NCI-H2029 treated with DMSO at 0.1 percent for 48 hours (cell line): ENCODE results near the gene NFE2L1.
A peak's percentile ranks its signal among the peaks of the same experiment; 100 is the strongest.
"Not testable (repeated sequence)": the region's sequence is repeated elsewhere in the genome, so short reads cannot be mapped to it uniquely, and the experiment has no call there.

Experiments used
- DNase-seq: peaks from one replicate; lab custom pipeline; 2025; lab: John Stamatoyannopoulos, UW

The NFE2L1 gene, protein sequence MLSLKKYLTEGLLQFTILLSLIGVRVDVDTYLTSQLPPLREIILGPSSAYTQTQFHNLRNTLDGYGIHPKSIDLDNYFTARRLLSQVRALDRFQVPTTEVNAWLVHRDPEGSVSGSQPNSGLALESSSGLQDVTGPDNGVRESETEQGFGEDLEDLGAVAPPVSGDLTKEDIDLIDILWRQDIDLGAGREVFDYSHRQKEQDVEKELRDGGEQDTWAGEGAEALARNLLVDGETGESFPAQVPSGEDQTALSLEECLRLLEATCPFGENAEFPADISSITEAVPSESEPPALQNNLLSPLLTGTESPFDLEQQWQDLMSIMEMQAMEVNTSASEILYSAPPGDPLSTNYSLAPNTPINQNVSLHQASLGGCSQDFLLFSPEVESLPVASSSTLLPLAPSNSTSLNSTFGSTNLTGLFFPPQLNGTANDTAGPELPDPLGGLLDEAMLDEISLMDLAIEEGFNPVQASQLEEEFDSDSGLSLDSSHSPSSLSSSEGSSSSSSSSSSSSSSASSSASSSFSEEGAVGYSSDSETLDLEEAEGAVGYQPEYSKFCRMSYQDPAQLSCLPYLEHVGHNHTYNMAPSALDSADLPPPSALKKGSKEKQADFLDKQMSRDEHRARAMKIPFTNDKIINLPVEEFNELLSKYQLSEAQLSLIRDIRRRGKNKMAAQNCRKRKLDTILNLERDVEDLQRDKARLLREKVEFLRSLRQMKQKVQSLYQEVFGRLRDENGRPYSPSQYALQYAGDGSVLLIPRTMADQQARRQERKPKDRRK

DNA sequence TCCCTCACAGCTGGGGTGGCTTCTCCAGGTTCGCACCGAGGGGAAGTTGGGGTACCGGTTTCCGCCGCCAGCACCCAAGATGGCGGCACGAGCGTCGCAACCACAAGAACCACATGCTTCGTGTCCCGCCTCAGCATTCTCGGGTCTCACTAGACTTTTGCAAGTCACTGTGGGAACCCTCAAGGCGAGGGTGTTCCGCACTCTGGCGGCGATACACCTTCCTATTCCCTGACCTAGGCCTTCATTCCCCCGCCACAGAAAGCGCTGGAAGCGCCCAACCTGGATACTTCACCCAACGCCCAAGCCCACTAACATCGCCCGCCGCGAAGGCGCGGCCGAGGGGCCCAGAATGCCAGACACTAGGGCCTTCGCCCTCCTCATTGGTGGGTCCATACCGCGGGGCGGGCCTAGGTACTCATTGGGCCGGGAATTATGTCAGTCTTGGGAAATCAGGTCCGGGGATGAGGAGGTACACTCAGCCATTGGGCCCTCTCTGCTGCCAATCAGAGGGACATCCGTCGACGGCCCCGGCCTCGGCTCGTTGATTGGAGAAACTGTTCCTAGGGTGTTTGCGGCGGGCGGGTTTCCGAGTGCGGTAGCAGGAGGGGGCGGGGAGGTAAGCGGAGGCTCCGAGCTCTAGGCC is at the start of gene NFE2L1:
NFE2L1 (plus strand) TSS at position 619 of the 643 bp plus-strand sequence. CDS start 2,760 bp downstream, outside the sequence.
- peak; percentile 95 for DNase-seq

DNA sequence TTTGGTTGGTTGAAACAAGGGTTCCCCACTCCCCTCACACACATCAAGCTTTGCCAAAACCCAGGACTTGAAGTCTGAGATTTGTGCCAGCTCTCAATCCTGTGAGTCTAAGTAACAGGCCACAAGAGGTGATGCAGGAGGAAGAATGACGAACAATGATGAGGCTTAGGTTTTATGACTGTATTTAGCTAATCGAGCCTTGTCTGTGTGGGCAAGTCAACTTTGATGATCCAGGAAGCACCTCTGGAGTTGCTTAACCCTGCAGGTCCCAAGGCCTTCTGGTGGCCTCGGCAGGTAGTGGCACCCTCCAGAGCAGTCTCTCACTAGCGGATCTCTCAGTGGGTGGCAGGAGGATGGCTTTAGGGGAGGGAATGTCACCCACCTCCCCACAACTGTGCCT is 48.6 kb upstream of the NFE2L1 start:
- no peak for DNase-seq

DNA sequence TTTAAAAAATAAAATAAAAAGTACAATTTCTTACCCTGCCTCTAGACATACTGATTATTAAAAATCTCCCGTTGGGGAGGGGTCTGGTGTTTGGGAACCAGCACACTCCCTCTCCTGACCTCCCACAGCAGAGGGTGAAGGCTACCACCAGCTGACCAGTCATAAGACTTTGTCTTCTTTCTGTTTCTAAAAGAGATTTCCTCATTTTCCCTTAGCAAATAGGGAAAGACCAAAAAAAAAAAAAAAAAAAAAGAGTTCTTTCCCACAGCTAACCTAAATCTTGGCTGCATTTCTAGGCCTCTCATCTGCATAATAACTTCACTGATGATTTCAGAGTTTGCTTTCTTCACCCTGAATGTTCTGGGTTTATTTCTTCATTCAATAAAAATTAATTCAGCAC is 47.0 kb upstream of the NFE2L1 start:
- DNase-seq = no peak

DNA sequence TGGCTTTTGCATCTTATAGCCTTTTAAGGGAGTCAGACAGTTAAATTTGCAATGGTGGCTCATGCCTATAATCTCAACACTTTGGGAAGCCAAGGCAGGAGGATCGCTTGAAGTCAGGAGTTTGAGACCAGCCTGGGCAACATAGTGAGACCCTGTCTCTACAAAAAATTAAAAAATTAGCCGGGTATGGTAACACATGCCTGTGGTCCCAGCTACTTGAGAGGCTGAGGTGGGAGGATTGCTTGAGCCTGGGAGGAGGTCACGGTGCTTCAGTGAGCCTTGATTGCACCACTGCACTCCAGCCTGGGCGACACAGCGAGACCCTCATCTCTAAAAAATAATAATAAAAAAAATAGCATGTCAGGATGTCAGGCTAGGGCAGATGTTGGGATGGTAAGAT is 46.5 kb upstream of the NFE2L1 start:
- DNase-seq = not testable (repeated sequence)

DNA sequence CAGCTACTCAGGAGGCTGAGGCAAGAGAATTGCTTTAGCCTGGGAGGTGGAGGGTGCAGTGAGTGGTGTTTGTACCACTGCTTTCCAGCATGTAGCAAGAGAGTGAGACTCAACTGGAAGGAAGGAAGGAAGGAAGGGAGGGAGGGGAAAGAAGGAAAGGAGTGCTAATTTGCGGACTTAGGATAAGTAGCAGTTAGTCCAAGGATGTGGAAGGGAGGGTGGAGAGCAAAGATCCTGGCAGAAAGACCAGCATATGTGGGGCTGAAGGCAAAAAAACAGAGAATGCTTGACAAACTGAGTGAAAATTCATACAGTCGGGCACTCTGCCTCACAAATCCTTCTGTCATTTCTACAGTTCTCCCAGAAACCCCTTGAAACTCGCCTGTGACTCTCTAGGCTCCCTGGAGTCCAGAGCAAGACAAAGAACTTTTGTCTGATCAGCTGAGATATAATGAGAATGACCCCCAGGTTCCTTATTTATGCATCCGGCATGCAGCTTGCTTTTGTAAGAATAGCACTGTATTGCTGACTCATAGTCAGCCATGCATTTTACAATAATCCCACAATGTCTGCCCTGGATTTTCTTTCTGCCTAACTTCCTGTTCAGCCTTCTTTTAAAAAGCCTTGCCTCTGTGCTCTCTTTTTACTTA is 45.8 kb upstream of the NFE2L1 start:
- no peak for DNase-seq

DNA sequence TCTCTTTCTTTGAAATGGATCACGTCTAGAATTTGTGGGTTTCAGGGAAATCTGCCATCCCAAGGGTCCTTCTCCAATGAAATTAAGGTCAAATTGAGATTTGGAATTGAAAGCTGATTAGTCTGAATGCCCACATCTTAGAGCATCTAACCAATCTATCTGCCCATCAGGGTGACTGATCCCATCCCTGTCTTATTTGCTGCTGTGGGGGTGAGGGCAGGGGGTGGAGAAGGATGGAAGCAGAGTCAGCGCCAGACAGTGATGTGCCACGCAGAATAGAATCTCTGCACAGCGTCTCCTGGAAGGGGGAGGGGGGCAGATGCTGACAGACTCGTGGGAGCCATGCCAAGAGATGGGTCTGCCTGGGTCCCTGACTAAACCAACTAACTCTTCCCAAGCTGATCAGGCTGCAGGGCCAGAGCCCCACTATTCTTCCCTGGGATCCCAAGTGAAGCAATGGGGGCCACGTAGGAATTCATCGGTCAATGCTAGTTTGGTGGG is 45.2 kb upstream of the NFE2L1 start:
- no peak for DNase-seq

DNA sequence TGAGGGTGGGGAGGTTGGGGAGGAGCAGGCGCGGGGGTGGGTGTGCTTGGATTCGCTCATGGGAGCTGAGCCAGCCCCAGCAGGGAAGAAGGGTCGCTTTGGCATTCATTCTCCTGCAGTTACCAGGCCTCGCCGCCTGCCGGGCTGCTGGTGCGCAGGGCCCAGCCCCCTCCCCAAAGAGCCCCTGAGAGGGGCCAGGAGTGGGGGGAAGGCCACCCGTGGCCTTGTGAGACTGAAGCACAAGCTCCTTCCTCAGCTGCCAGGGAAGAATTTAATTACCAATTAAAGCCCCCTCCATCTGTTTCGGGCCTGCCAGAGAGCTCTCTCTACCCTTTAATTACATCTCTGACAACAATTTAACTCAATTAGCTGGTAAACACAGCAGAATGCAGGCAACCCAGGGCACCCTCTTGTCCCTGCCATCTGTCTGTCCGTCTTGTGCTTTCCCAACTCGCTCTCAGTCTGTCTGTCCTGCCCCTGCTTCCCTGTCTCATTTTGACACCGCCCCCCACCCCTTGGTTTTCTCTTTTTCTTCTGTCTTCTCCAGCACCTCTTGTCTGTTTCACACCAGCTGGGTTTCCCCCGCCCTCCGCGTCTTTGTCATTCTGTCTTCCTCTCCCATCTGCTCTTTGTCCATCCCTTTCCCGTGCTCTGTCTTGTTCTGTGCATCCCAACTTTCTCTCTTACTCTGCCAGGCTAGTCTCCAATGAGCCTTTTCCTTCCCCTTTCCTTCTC is 44.6 kb upstream of the NFE2L1 start:
- DNase-seq = no peak

DNA sequence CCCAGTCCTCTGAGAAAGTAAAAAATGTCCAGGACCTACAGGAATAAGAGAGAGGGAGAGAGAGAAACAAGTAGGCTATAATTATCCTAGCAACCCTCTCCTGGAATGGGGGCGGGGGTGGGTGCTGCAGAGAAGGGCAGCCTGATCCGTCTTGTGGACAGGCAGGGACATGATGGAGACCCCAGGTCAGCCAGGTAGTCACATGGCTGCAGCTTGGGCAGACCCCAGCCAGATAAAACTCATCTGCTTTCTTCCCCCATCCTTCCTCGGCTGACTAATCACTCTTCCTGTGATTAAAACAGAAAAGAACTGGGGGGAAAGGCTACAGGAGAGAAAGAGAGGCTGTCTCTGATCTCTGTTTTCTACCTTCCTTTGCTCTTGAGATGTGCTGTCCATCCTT is 43.2 kb upstream of the NFE2L1 start:
- DNase-seq = no peak

DNA sequence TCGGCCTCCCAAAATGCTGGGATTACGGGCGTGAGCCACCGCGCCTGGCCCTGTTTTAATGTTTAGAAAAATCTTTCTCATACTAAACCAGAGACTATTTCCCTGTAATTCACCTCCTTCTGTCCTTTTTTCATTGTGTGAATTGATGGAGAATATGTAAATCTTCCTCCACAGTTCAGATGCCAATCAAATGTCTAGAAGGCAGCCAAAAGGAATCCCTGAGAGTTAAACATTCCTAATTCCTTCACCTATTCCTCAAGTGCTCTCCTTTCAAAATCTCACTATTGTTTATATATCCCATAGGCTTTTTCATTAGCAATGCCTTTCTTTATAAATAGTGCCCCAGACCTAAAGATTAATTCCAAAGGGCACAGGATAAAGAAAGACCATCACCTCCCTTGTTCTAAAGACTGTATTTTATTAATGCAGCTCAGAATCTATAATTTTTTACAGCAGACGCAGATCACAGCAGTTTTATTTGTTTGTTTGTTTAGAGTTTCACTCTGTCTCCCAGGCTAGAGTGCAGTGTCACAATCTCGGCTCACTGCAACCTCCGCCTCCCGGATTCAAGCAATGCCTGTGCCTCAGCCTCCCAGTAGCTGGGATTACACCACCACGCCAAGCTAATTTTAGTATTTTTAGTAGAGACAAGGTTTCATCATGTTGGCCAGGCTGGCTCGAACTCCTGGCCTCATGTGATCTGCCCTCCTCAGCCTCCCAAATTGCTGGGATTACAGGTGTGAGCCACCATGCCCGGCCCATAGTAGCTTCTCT is 41.0 kb upstream of the NFE2L1 start:
- no peak for DNase-seq

DNA sequence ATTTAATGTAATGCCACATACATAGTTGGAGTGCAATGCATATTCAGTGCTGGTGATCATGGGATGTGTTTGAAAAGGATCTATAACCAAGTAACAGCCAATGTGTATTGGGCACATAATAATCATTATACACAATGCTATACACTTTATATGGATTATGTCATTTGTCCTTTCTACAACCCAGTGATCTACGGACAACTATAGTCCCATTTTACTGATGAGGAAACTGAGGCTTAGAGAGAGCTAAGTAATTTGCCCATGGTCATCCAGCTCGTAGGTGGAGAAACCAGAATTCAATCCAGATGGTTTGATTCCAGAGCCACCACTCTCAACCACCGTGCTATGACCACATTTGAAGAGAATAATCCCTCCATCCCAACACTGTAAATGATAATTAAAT is 38.0 kb upstream of the NFE2L1 start:
- DNase-seq = no peak

DNA sequence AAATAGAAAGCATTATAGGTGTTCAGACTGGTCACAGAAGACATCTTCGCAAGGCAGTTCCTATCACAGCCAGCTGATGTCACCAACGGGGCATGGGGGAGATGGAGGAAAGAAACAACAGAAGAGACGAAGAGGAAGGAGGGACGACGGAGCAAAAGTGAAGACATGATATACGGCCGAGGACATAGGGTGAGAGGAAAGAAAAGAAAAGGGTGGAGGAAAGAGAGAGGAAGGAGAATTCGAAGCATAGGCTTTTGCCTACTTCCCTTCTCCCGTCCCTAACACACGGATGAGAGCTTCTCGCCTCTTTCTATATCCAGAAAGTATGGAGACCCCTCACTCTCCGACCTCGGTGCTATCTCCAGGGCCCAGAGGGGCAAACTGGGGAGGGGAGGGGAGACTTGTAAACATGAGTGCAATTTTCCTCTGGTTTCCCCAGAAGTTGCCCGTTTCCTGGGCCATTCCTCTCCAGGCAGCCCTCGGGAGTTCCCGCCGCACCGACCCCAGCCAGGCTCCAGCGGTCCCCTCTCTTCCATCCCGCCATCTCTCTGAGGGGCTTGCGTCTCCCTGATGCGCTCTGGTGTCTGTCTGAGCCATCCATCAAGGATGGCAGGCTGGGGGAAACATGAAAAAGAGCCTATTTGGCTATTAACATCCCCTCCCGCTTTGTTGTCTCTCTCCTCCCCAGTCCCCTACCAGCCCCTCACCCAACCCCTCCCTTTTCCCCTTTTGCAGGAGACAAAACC is 36.6 kb upstream of the NFE2L1 start:
- no peak for DNase-seq

DNA sequence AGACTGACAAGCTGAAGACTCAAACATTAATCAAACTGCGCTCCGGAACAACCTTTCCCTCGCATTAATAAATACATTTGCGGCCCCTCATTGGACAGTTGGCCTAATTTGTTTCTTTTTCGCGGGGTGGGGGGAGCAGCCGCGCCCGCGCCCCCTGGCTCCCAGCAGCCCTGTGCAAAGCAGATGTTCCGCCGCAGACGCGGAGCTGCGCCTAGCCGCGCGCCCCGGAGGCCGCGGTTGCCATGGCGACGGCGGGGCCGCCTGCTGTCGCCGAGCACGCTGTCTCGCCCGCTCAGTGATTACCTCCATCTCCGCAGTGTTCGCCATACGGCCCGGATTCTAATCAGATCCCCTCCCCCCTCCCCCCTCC is 36.0 kb upstream of the NFE2L1 start:
- no peak for DNase-seq

DNA sequence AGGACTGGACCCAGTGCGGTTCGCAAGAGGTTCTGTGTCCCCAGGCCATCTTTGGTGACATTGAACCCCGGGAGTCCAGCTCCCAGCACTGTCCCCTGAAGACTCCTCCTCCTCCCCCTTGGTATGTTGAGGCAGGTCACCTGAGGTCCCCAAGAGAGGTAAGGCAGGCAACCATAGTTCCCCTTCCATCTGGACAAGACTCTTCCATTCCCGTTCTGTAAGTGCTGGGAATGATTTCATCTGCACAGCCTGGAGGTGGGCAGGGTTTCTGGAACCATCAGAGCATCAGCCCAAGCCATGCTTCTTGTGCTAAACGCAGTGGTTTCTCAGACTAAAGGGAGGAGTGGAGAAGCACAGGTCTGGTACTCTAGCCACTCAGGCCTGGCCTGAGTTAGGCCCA is 35.5 kb upstream of the NFE2L1 start:
- DNase-seq = no peak

DNA sequence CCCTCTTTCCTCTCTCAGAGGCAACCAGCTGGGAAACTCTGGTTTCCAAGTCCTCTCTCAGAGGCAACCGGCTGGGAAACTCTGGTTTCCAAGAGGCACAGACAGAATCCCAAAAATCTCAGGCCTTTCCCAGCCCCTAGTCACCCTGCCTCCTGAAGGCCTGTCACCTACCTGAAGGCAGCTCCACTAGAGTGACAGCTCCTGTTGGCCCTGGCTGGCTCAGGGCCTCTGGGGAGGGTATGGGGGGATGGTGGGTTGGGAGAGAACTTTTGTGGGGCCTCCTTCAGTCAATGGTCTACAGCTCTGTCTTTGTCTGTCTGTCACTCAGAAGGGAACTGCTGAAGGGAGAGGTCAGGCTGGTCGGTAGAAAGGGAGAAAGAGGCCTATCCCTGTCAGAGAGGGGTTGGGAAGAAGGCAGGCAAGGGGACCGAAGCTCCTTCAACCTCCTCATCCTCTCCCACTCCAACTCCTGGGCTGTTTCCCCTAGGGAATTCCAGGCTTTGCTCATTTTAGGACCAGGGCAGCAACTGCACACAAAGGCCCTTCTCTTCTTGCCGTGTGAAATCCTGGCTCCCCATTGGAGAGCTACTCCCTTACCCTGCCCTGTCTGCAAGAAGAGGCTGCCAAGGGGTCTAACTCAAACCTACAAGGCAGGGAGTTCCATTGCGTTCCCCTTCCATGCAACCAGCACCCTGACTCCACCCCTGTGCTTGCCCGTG is 34.1 kb upstream of the NFE2L1 start:
- DNase-seq = no peak

DNA sequence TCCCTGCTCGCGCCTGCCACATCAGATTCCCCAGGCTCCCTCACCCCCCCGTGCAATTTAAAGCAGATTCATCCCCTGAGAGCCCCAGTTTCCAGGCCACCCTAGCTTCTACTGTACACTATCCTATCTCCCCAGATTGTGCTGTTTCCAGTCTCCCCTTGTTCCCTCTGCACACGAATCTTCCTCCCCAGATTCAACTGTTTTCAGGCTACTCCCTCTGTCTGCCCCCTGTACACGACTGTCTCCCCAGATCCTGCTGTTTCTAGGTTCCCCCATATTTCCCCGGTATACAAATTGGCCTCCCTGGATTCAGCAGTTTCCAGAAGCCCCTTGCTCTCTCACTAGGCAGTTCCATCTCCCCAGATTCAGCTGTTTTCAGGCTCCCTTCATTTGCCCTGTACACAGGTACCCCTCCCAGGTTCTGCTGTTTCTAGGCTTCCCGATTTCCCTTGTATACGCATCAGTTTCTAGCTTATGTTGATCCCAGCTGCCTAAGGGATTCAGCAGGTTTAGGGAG is 33.5 kb upstream of the NFE2L1 start:
- no peak for DNase-seq

DNA sequence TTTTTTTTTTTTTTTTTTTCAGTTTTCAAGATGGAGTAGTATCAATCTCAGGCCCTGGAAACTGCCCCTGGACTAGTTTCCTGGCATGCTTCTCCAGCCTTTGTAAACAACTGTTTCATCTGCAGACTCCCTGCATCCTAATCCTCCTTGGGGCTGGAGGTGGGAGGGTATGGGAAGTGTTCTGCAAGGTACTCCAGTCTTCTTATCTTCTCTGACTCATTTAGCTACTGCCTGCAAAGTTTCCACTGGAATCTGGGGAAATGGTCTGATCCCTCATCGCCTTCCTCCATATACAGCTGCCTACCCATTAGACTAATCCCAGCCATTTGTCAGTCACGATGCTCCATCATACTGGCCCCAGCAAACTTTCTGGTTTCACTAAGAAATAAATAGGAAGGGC is 32.0 kb upstream of the NFE2L1 start:
- no peak for DNase-seq

DNA sequence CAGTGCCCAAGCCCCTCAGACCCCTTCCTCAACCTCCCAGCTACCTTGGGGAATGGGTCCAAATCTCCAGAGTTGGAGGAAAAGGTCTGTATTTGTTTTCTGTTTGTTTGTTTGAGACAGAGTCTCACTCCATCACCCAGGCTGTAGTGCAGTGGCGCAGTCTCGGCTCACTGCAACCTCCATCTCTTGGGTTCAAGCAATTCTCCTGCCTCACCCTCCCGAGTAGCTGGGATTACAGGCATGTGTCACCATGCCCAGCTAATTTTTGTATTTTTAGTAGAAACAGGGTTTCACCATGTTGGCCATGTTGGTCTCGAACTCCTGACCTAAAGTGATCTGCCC is 30.4 kb upstream of the NFE2L1 start:
- not testable (repeated sequence) for DNase-seq

DNA sequence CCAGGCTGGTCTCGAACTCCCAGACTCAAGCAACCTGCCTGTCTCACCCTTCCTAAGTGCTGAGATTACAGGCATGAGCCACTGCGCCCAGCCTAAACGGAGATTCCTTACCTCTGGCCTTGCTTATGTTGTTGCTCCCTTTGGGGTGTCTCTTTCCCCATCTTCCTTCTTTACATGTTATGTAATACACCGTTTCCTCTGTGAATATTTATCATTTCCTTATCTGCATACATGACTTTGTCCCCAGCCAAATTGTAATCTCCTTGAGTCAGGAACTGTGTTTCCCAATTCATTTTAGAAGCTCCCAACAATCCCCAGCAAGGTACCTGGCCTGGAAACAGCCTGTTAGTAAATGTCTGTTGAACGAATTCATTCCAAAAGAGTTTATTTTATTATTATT is 26.2 kb upstream of the NFE2L1 start:
- DNase-seq = no peak

DNA sequence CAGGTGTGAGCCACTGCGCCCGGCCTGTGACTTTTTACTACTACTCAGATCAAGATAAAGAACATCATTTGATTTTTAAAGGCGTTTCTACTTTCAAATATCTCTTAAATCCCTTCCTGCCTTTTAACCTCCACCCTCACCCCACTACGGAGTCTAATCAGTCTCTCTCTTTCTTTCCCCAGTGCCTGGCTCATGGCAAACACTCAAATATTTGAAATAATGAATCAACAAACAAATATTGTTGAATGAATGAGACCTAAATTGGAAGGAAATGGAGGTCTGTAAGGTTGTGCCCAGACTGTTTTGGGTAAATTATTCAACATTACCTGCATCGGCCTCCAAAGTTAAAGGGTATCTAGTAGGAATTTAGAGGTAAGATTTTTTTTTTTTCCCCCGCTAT is 25.3 kb upstream of the NFE2L1 start:
- DNase-seq = no peak
